GM12878 (cell line): Measurements from ENCODE around the gene TECPR1. TPM values are rescaled to one million over a fixed set of nuclear protein-coding genes. Genes with fewer than 3 reads are reported as not detected.
A peak's percentile ranks its signal among the peaks of the same experiment; 100 is the strongest.

ENCODE experiments used
- ATAC-seq: fragments of 200-7000 bp; cut with Tn5 transposase; 3 replicates; pipeline ENCODE4 v1.9.1; 2020; ENCODE audit warnings: mild to moderate bottlenecking, moderate library complexity
- BruUV-seq: library from RNA; stranded (reverse); fragments of 400-500 nt; replicated peaks from 2 replicates; lab custom pipeline; 2021; lab: Mats Ljungman, UMichigan
- CTCF ChIA-PET: fragments of 300-600 bp; sonication (Branson Sonifier 250); formaldehyde crosslinking; extraction: SDS; loops from one replicate; lab custom pipeline; 2021; ENCODE audit warnings: inconsistent platforms; lab: Yijun Ruan, JAX
- POLR2A ChIA-PET: fragments of 350-600 bp; formaldehyde crosslinking; extraction: SDS; loops from one replicate; lab custom pipeline; 2021; ENCODE audit warnings: inconsistent platforms; lab: Charles Lee
- RAD21 ChIA-PET: fragments of 300-600 bp; sonication (Branson Sonifier 250); formaldehyde crosslinking; loops from one replicate; lab custom pipeline; 2023; ENCODE audit warnings: antibody characterized with exemption; ENCODE audit not compliant: unreplicated experiment; lab: Charles Lee
- SMC1A ChIA-PET: fragments of 300-600 bp; sonication (Branson Sonifier 250); formaldehyde crosslinking; loops from one replicate; lab custom pipeline; 2023; ENCODE audit not compliant: unreplicated experiment, uncharacterized antibody; lab: Charles Lee
- DNase-seq: peaks from one replicate; pipeline ENCODE4 v3.0.0-alpha.2; 2011; ENCODE audit warnings: low read depth, low spot score
- FAIRE-seq: peaks from 3 replicates; lab custom pipeline; 2011; peaks lifted over from hg19 to GRCh38; lab: Jason Lieb, UNC
- H2AFZ ChIP-seq: 2 replicates; pipeline ENCODE4 v1.6.0; 2011; ENCODE audit warnings: low read depth, low read length, control low read depth; ENCODE audit not compliant: control insufficient read depth
- H3K27ac ChIP-seq: 2 replicates; pipeline ENCODE4 v1.5.1; 2011; ENCODE audit warnings: control low read depth; ENCODE audit not compliant: control insufficient read depth, insufficient read depth
- H3K27me3 ChIP-seq, 2 experiments: replicated peaks in 1 of 2; 2 replicates each; pipeline versions ENCODE4 v1.6.0 to v1.6.1; 2011; ENCODE audit warnings: low read length in 1 of 2; ENCODE audit not compliant: control insufficient read depth in 2 of 2, insufficient read depth in 2 of 2
- H3K36me3 ChIP-seq, 2 experiments: 2 replicates each; pipeline ENCODE4 v1.5.1; 2011; ENCODE audit warnings: low read length in 1 of 2; ENCODE audit not compliant: control insufficient read depth in 2 of 2, insufficient read depth in 2 of 2
- H3K4me1 ChIP-seq: 2 replicates; pipeline ENCODE4 v1.6.1; 2011; ENCODE audit warnings: mild to moderate bottlenecking, low read length, moderate library complexity, mixed read lengths; ENCODE audit not compliant: control insufficient read depth, insufficient read depth
- H3K4me2 ChIP-seq: 2 replicates; pipeline ENCODE4 v1.6.0; 2011; ENCODE audit warnings: control low read depth; ENCODE audit not compliant: control insufficient read depth, insufficient read depth
- H3K4me3 ChIP-seq: fragments of 200-600 bp; sonication (generic); 2 replicates; pipeline ENCODE4 v1.5.1; 2016
- H3K79me2 ChIP-seq: 2 replicates; pipeline ENCODE4 v1.6.0; 2011; ENCODE audit warnings: low read length; ENCODE audit not compliant: control insufficient read depth, insufficient read depth
- H3K9ac ChIP-seq: 2 replicates; pipeline ENCODE4 v1.8.0; 2011; ENCODE audit warnings: low read length, control low read depth, mixed read lengths; ENCODE audit not compliant: control insufficient read depth, insufficient read depth
- H3K9me3 ChIP-seq: replicated peaks from 3 replicates; pipeline ENCODE4 v1.5.1; 2011; ENCODE audit warnings: mild to moderate bottlenecking, low read length; ENCODE audit not compliant: control insufficient read depth, insufficient read depth
- H4K20me1 ChIP-seq: 2 replicates; pipeline ENCODE4 v1.6.0; 2011; ENCODE audit not compliant: control insufficient read depth, insufficient read depth
- EGR1 ChIP-seq, 2 experiments: IDR thresholded peaks; 1 replicate in 1 of 2; 2 replicates in 1 of 2; pipeline ENCODE4 v1.6.1; 2011 to 2012; ENCODE audit warnings: low read depth in 2 of 2, low read length in 2 of 2, borderline replicate concordance in 1 of 2, mild to moderate bottlenecking in 1 of 2, moderate library complexity in 1 of 2
- GABPA ChIP-seq: IDR thresholded peaks from 2 replicates; pipeline ENCODE4 v1.6.1; 2014; ENCODE audit warnings: antibody characterized with exemption, low read depth, mild to moderate bottlenecking, inconsistent platforms
- HDGF ChIP-seq: fragments of 450-650 bp; IDR thresholded peaks from 2 replicates; pipeline ENCODE4 v1.6.1; 2016; ENCODE audit warnings: antibody characterized with exemption
- KAT2A ChIP-seq: conservative IDR thresholded peaks from 2 replicates; pipeline ENCODE4 v1.6.1; 2011; ENCODE audit warnings: low read depth, low read length; ENCODE audit not compliant: control insufficient read depth
- PAX8 ChIP-seq: fragments of 450-650 bp; IDR thresholded peaks from 2 replicates; pipeline ENCODE4 v1.6.1; 2017; ENCODE audit warnings: mild to moderate bottlenecking, moderate library complexity
- RB1 ChIP-seq: fragments of 450-650 bp; formaldehyde crosslinking; IDR thresholded peaks from 2 replicates; pipeline ENCODE4 v1.6.1; 2017; ENCODE audit warnings: mild to moderate bottlenecking, borderline replicate concordance
- SIN3A ChIP-seq: IDR thresholded peaks from 2 replicates; pipeline ENCODE4 v1.6.1; 2012; ENCODE audit warnings: low read depth, low read length, improper control_type of control experiment
- SMARCA5 ChIP-seq: fragments of 450-650 bp; IDR thresholded peaks from 2 replicates; pipeline ENCODE4 v1.6.1; 2017; ENCODE audit warnings: mild to moderate bottlenecking
- YY1 ChIP-seq: IDR thresholded peaks from 2 replicates; pipeline ENCODE4 v1.6.1; 2011; ENCODE audit warnings: low read depth, mild to moderate bottlenecking, low read length
- WGBS: methylation state at CpG from one replicate; pipeline ENCODE4 v1.1.6; 2016; ENCODE audit warnings: low lambda C conversion rate; ENCODE audit not compliant: insufficient replicate concordance, insufficient coverage; ENCODE audit errors: missing lambda C conversion rate; 5-methylcytosine and 5-hydroxymethylcytosine counted together
- in situ Hi-C: fragments of 300-500 bp; cut with MboI; formaldehyde crosslinking; loops from 9 replicates; pipeline ENCODE4 v1.14.3; 2018; ENCODE audit warnings: mixed read lengths
- intact Hi-C: fragments of 100-400 bp; cut with micrococcal nuclease; formaldehyde crosslinking; loops from one replicate; pipeline ENCODE4 v1.14.2; 2022; ENCODE audit not compliant: unreplicated experiment
- polyA plus RNA-seq, 11 experiments: library from polyadenylated mRNA; depleted of rRNA in 4 of 11; unstranded in 6 of 11; stranded (reverse) in 5 of 11; fragments of >200 nt; fragmentation: Nextera tagmentation in 4 of 11; fragmentation: Illumina TruSeq in 1 of 11; extraction: Ambion mirVana in 4 of 11; extraction: Trizol in 1 of 11; gene quantifications; 1 replicate in 1 of 11; 2 replicates in 10 of 11; pipeline versions ENCODE4 v1.2.1 to v1.2.3, GENCODE V29; 2011 to 2016; ENCODE audit warnings: inconsistent platforms in 2 of 11, missing spikeins in 2 of 11, low read depth in 1 of 11
- total RNA-seq, 4 experiments: library from RNA; depleted of rRNA in 3 of 4; stranded (reverse); fragments of >200 nt in 3 of 4; fragmentation: Illumina TruSeq in 1 of 4; extraction: Trizol in 1 of 4; gene quantifications; 2 replicates each; pipeline versions ENCODE4 v1.2.1 to v1.2.3, GENCODE V29; 2013 to 2021
- TF ChIP-seq, protein P1 (sequence below): IDR thresholded peaks from 2 replicates; pipeline ENCODE4 v1.6.1; 2012; ENCODE audit warnings: low read depth, low read length, improper control_type of control experiment
- TF ChIP-seq, protein P2 (sequence below): fragments of 450-650 bp; IDR thresholded peaks from 2 replicates; pipeline ENCODE4 v1.6.1; 2017; ENCODE audit warnings: mild to moderate bottlenecking, moderate library complexity

The TECPR1 gene
- total and polyA plus RNA-seq, 10 of the 15 experiments (the other 5 are each of a cell fraction or from before 2014, with no cell fraction given), result 0.26 to 16.8 (median 4.2) TPM

DNA sequence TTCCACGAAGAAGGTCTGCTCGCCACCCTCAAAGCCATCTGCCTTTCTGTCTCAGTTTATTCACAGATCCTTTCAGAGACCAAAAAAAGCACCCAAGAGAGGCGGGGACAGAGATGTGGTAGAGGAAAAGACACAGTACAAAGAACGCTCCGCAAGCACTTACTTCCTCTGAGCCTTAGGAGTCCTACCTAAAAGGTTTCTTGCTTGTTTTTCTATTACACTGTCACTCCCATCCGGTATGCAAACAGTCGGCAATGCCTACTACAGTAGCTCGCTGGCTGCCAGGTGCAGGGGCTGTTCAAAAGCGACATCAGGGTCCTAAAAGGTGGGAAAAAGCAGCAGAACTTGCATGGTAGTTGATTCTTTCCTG, 816 bp downstream of the TECPR1 start:
- no peaks in the 10 kb centered on the region for H3K36me3 ChIP-seq
- peaks cover 10% of the 10 kb centered on the region for H3K4me1 ChIP-seq
- ATAC-seq (peak; percentile 44), FAIRE-seq (no peak), DNase-seq (no peak)
- ChIA-PET CTCF (interaction anchor here (0.9 to 2.1 kb wide), 9 partner anchors 48 to 227 kb away, joined by 3 to 11 read pairs (median 5); partner anchors contain the start of gene BAIAP2L1), POLR2A (interaction anchor here (0.6 to 1.3 kb wide), 3 partner anchors 10 to 49 kb away, joined by 3 to 5 read pairs (median 4); no protein-coding TSS in a partner anchor), RAD21 (interaction anchor here (0.9 to 3.7 kb wide), 8 partner anchors 32 to 229 kb away, joined by 3 to 19 read pairs (median 8); partner anchors contain the start of gene BAIAP2L1), SMC1A (interaction anchor here (0.8 to 2.4 kb wide), 9 partner anchors 10 to 169 kb away, joined by 3 to 9 read pairs (median 3); partner anchors contain the start of gene BAIAP2L1)
- peaks cover 10% of the 10 kb centered on the region for H3K79me2 ChIP-seq
- in situ Hi-C loops (no loop called here), intact Hi-C loops (no loop called here)
- peak overlapping the region; percentile 63 for H3K9ac ChIP-seq
- peak overlapping the region; percentile 95 for H2AFZ ChIP-seq
- no peaks in the 10 kb centered on the region for H3K9me3 ChIP-seq
- no peaks in the 10 kb centered on the region for H3K27me3 ChIP-seq
- TF ChIP-seq, protein P1, sequence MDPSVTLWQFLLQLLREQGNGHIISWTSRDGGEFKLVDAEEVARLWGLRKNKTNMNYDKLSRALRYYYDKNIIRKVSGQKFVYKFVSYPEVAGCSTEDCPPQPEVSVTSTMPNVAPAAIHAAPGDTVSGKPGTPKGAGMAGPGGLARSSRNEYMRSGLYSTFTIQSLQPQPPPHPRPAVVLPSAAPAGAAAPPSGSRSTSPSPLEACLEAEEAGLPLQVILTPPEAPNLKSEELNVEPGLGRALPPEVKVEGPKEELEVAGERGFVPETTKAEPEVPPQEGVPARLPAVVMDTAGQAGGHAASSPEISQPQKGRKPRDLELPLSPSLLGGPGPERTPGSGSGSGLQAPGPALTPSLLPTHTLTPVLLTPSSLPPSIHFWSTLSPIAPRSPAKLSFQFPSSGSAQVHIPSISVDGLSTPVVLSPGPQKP, result no peak
- H3K27ac ChIP-seq, result peak overlapping the region; percentile 59
- H4K20me1 ChIP-seq, result no peaks in the 10 kb centered on the region
- H3K4me2 ChIP-seq, result peak overlapping the region; percentile 84
- H3K4me3 ChIP-seq, result peak overlapping the region; percentile 83
- WGBS, result 8% methylated on average over 9 of the region's 9 CpGs
- no TSS peak for BruUV-seq

DNA sequence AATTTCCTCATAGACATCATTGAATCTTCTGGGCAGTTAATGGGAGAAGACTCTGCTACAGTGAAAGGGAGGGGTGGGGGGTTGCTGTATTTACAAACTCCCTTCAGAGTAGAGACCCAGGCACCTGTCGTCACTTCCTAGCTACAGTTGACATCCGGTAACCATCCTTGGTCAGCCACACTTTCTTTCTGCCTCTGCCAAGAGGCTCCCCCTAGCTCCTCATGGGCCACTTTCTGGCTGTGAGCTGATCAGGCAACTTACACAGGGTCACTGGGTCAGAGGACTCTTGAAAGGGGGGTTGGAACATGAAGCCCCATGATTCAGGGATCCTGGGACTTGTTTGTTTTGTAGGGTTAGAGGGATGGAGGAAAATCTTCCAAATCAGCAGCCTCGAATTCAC, 1.2 kb downstream of the TECPR1 start:
- peak overlapping the region; percentile 63 for H3K9ac ChIP-seq
- intact Hi-C loops, result no loop called here
- TF ChIP-seq PAX8, result no peak
- TF ChIP-seq, protein P2, sequence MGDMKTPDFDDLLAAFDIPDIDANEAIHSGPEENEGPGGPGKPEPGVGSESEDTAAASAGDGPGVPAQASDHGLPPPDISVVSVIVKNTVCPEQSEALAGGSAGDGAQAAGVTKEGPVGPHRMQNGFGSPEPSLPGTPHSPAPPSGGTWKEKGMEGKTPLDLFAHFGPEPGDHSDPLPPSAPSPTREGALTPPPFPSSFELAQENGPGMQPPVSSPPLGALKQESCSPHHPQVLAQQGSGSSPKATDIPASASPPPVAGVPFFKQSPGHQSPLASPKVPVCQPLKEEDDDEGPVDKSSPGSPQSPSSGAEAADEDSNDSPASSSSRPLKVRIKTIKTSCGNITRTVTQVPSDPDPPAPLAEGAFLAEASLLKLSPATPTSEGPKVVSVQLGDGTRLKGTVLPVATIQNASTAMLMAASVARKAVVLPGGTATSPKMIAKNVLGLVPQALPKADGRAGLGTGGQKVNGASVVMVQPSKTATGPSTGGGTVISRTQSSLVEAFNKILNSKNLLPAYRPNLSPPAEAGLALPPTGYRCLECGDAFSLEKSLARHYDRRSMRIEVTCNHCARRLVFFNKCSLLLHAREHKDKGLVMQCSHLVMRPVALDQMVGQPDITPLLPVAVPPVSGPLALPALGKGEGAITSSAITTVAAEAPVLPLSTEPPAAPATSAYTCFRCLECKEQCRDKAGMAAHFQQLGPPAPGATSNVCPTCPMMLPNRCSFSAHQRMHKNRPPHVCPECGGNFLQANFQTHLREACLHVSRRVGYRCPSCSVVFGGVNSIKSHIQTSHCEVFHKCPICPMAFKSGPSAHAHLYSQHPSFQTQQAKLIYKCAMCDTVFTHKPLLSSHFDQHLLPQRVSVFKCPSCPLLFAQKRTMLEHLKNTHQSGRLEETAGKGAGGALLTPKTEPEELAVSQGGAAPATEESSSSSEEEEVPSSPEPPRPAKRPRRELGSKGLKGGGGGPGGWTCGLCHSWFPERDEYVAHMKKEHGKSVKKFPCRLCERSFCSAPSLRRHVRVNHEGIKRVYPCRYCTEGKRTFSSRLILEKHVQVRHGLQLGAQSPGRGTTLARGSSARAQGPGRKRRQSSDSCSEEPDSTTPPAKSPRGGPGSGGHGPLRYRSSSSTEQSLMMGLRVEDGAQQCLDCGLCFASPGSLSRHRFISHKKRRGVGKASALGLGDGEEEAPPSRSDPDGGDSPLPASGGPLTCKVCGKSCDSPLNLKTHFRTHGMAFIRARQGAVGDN, result peak; percentile 44; the same call in 1 of the 2 replicates
- no peak for TF ChIP-seq SIN3A
- no peak for TF ChIP-seq SMARCA5
- no peak for TF ChIP-seq RB1
- TF ChIP-seq HDGF, result no peak
- peak; percentile 67 for TF ChIP-seq GABPA
- TF ChIP-seq YY1, result no peak
- no peak for TF ChIP-seq EGR1 (IDR thresholded peaks at IDR 0.05; ENCODE audit: borderline replicate concordance in 1 of 2, low read depth in 2 of 2, low read length in 2 of 2)
- no peak for TF ChIP-seq KAT2A

More for the DNA sequence above, 1.2 kb downstream of the TECPR1 start:
- Histone ChIP-seq H3K4me3 (peak overlapping the region; percentile 83), H3K27ac (peak overlapping the region; percentile 59), H4K20me1 (no peaks in the 10 kb centered on the region), H3K36me3 (no peaks in the 10 kb centered on the region), H3K79me2 (peaks cover 10% of the 10 kb centered on the region), H3K9me3 (no peaks in the 10 kb centered on the region), H3K4me2 (peak overlapping the region; percentile 84), H3K4me1 (peaks cover 10% of the 10 kb centered on the region), H3K27me3 (no peaks in the 10 kb centered on the region), H2AFZ (peak overlapping the region; percentile 95)
- DNase-seq (no peak), FAIRE-seq (peak; percentile 23), ATAC-seq (peak; percentile 32)
- in situ Hi-C loops, result no loop called here
- SMC1A ChIA-PET, result interaction anchor here (0.6 to 2.4 kb wide), 11 partner anchors 10 to 230 kb away, joined by 3 to 9 read pairs (median 4); partner anchors contain the start of gene BAIAP2L1
- TSS peak; percentile 77 for BruUV-seq
- RAD21 ChIA-PET, result interaction anchor here (0.7 to 3.7 kb wide), 11 partner anchors 32 to 229 kb away, joined by 3 to 19 read pairs (median 5); partner anchors contain the start of gene BAIAP2L1
- 0% methylated on average over 3 of the region's 3 CpGs for WGBS
- POLR2A ChIA-PET, result interaction anchor here (0.7 to 1.3 kb wide), 3 partner anchors 11 to 154 kb away, joined by 3 to 5 read pairs (median 3); no protein-coding TSS in a partner anchor
- CTCF ChIA-PET, result interaction anchor here (0.7 to 2.1 kb wide), 13 partner anchors 9 to 229 kb away, joined by 3 to 11 read pairs (median 5); partner anchors contain the start of genes BAIAP2L1 and LMTK2
